OCI-LY3 (cell line): Measurements from ENCODE around the gene COPS2.

Experiments
- H2AFZ ChIP-seq: fragments of 200-600, 300-600 bp; shearing (Covaris generic); 2 replicates; pipeline ENCODE4 v1.6.0; 2014; ENCODE audit warnings: antibody characterized with exemption, low read depth, low read length
- H3K27ac ChIP-seq: fragments of 200-600, 300-600 bp; sonication (generic); 2 replicates; pipeline ENCODE4 v1.5.1; 2014; ENCODE audit warnings: mild to moderate bottlenecking, low read length, moderate library complexity, mixed read lengths
- H3K27me3 ChIP-seq: fragments of 200-600, 300-600 bp; sonication (generic); 2 replicates; pipeline ENCODE4 v1.6.1; 2014; ENCODE audit warnings: low read depth, low read length, mixed read lengths
- H3K36me3 ChIP-seq: fragments of 200-600, 300-600 bp; sonication (generic); replicated peaks from 2 replicates; pipeline ENCODE3; 2014; ENCODE audit warnings: low read depth, low read length, mixed read lengths
- H3K4me1 ChIP-seq: fragments of 300-600, 200-600 bp; sonication (generic); 2 replicates; pipeline ENCODE4 v1.6.1; 2014; ENCODE audit warnings: low read length, mixed read lengths
- H3K4me2 ChIP-seq: fragments of 200-600, 300-600 bp; sonication (generic); 2 replicates; pipeline ENCODE4 v1.6.1; 2014; ENCODE audit warnings: low read length, mixed read lengths
- H3K4me3 ChIP-seq: fragments of 300-600, 200-600 bp; sonication (generic); 2 replicates; pipeline ENCODE4 v1.5.1; 2014; ENCODE audit warnings: antibody characterized with exemption, mild to moderate bottlenecking, low read length, moderate library complexity
- H3K79me2 ChIP-seq: fragments of 300-600, 200-600 bp; shearing (Covaris generic); 2 replicates; pipeline ENCODE4 v1.6.1; 2014; ENCODE audit warnings: mild to moderate bottlenecking, low read length, mixed read lengths
- H3K9ac ChIP-seq: fragments of 300-600, 200-600 bp; shearing (Covaris generic); 2 replicates; pipeline ENCODE4 v1.6.0; 2014; ENCODE audit warnings: mild to moderate bottlenecking, low read length, moderate library complexity
- H3K9me3 ChIP-seq: fragments of 200-600, 300-600 bp; shearing (Covaris generic); 2 replicates; pipeline ENCODE4 v1.6.1; 2014; ENCODE audit warnings: low read length, mixed read lengths; ENCODE audit not compliant: insufficient read depth
- H4K20me1 ChIP-seq: fragments of 200-600, 300-600 bp; sonication (generic); 2 replicates; pipeline ENCODE4 v1.6.1; 2016; ENCODE audit warnings: low read length, mixed read lengths; ENCODE audit not compliant: insufficient read depth
- EZH2phosphoT487 ChIP-seq: fragments of 200-600 bp; shearing (Covaris generic); IDR thresholded peaks from 2 replicates; pipeline ENCODE4 v1.6.1; 2018; ENCODE audit warnings: antibody characterized with exemption, mixed run types, low read depth
- TF ChIP-seq, protein P1 (sequence below): fragments of 200-600, 300-600 bp; sonication (generic); IDR thresholded peaks from 2 replicates; pipeline ENCODE4 v1.5.1; 2014; ENCODE audit warnings: antibody characterized with exemption, low read length, low read depth

COPS2 gene

DNA sequence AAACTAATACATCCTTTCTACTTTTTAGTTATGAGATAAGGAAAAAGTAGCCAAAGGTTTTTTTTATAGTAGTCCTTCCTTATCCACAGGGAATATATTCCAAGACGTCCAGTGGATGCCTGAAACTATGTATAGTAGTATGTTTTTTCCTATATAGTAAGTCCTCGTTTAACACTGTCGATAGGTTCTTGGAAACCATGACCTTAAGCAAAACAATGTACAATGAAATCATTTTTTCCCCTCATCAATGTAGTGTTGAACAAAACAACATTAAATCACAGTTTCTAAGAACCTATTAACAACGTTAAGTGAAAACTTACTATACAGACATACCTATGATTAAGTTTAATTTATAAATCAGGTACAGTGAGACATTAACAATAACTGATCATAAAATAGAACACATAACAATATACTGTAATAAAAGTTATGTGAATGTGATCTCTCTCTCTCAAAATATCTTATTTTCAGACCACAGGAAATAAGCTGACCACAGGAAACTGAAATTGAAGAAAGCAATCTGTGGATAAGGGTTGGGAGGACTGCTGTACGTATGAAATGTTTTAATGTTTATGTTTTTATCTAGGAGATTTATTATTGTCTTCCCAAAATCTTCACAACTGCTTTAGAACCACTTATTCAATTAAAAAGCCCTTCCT lies 20.6 kb downstream of the COPS2 start:
- Histone ChIP-seq H3K9ac (no peak overlapping the region), H3K4me2 (no peak overlapping the region), H3K27me3 (no peaks in the 10 kb centered on the region), H3K4me3 (no peak overlapping the region), H4K20me1 (0 out of 2 replicates have a peak, but pooled peaks cover 2% of the 10 kb centered on the region), H3K4me1 (no peaks in the 10 kb centered on the region), H3K27ac (no peak overlapping the region), H3K9me3 (no peaks in the 10 kb centered on the region), H3K79me2 (peaks cover 3% of the 10 kb centered on the region; the same call in 1 of the 2 replicates), H2AFZ (no peak overlapping the region), H3K36me3 (peaks cover 59% of the 10 kb centered on the region)
- TF ChIP-seq EZH2phosphoT487 = no peak
- TF ChIP-seq, protein P1, sequence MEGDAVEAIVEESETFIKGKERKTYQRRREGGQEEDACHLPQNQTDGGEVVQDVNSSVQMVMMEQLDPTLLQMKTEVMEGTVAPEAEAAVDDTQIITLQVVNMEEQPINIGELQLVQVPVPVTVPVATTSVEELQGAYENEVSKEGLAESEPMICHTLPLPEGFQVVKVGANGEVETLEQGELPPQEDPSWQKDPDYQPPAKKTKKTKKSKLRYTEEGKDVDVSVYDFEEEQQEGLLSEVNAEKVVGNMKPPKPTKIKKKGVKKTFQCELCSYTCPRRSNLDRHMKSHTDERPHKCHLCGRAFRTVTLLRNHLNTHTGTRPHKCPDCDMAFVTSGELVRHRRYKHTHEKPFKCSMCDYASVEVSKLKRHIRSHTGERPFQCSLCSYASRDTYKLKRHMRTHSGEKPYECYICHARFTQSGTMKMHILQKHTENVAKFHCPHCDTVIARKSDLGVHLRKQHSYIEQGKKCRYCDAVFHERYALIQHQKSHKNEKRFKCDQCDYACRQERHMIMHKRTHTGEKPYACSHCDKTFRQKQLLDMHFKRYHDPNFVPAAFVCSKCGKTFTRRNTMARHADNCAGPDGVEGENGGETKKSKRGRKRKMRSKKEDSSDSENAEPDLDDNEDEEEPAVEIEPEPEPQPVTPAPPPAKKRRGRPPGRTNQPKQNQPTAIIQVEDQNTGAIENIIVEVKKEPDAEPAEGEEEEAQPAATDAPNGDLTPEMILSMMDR = no peak

DNA sequence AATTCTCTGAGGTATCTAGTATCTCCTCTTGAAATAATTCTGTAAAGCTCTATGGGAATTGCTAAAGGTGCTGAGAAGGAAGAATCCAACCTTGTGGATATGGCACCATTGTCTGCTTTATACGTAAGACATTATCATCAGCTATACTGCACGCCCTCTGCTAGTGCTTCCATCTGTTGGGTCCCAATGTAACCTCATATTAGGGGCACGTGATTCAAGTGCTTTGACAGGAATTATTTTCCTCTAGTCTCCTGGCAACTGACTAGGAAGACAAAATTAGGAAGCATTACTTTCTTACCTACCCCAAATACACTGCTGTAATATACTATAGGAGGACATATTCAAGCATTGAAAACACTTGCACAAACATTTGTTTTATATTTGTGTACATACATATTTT lies 24.0 kb downstream of the COPS2 start:
- Histone ChIP-seq H2AFZ (no peak overlapping the region), H3K4me3 (no peak overlapping the region), H3K36me3 (peaks cover 61% of the 10 kb centered on the region), H3K79me2 (no peaks in the 10 kb centered on the region), H3K4me1 (no peaks in the 10 kb centered on the region), H3K9me3 (no peaks in the 10 kb centered on the region), H3K9ac (no peak overlapping the region), H4K20me1 (0 out of 2 replicates have a peak, but pooled peaks cover 2% of the 10 kb centered on the region), H3K27me3 (no peaks in the 10 kb centered on the region), H3K27ac (no peak overlapping the region), H3K4me2 (no peak overlapping the region)
- TF ChIP-seq, protein P1 = no peak
- TF ChIP-seq EZH2phosphoT487 = no peak

DNA sequence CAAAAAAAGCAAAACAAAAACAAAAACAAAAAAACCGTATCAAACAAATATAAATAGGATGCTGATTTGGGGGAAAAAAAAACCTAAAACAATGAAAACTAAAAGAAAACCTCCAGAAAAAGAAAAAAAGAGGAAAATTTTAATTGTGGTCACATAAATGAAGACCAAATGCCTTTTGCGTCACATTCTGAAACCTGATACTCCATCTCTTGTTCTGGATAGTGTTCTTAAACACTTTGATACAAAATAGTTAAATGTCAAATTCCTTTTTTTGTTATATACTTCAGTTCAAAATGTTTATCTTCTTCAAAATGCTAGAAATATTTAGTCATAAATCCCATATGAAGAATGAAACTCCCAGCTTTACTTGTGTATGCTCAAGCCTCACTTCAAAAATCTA lies 31.0 kb downstream of the COPS2 start:
- Histone ChIP-seq H2AFZ (no peak overlapping the region), H3K9ac (no peak overlapping the region), H3K4me2 (no peak overlapping the region), H3K9me3 (no peaks in the 10 kb centered on the region), H3K36me3 (peaks cover 34% of the 10 kb centered on the region), H3K27ac (no peak overlapping the region), H3K27me3 (no peaks in the 10 kb centered on the region), H3K4me3 (no peak overlapping the region), H3K79me2 (no peaks in the 10 kb centered on the region), H3K4me1 (no peaks in the 10 kb centered on the region), H4K20me1 (no peaks in the 10 kb centered on the region)
- TF ChIP-seq, protein P1 = no peak
- no peak for TF ChIP-seq EZH2phosphoT487

DNA sequence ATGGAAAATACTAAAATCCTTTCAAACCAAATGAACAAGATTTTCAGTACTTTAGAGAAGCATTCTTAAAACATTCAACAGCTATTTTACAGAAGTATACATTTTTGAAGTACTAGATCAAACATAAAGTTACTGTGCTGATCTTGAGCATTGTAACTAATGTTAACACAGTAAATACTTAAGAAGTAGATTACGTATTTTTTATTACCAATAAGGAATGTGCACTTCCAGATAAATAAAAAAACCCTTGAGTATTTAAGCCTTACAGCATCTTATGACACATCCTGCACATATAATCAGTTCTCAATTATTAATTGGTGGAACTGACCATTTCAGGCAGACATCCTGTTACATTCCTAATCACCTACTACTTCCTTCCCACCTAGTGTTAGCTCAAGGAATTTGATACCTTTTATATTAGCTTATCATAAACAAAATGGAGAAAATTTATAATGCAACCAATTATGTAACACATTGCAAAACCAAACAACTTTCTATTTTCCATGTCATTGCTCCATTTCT lies 32.8 kb downstream of the COPS2 start:
- no peak overlapping the region for H3K27ac ChIP-seq
- TF ChIP-seq, protein P1 = no peak
- TF ChIP-seq EZH2phosphoT487 = no peak
- no peak overlapping the region for H3K9ac ChIP-seq
- H2AFZ ChIP-seq = no peak overlapping the region
- no peaks in the 10 kb centered on the region for H3K27me3 ChIP-seq
- no peaks in the 10 kb centered on the region for H3K79me2 ChIP-seq
- no peaks in the 10 kb centered on the region for H3K4me1 ChIP-seq
- peaks cover 22% of the 10 kb centered on the region for H3K36me3 ChIP-seq
- no peak overlapping the region for H3K4me3 ChIP-seq
- H3K4me2 ChIP-seq = no peak overlapping the region
- no peaks in the 10 kb centered on the region for H4K20me1 ChIP-seq
- no peaks in the 10 kb centered on the region for H3K9me3 ChIP-seq
